Cardiac fibroblast (primary cell): Measurements from ENCODE around the gene OR9G1.
"Not testable (repeated sequence)": the region's sequence is repeated elsewhere in the genome, so short reads cannot be mapped to it uniquely, and the experiment has no call there.

Experiments
- DNase-seq, 2 donors: peaks; one replicate each; pipeline versions ENCODE4 v3.0.0 to v3.0.0-alpha.2; 2010; ENCODE audit warnings: low read depth in 2 of 2
- H3K4me3 ChIP-seq, 2 donors: replicated peaks in 1 of 2; 1 replicate in 1 of 2; 2 replicates in 1 of 2; pipeline ENCODE4 v1.5.1; 2011; ENCODE audit warnings: low read depth in 2 of 2, low read length in 2 of 2, mild to moderate bottlenecking in 2 of 2, moderate library complexity in 1 of 2
- CTCF ChIP-seq: IDR thresholded peaks from one replicate; pipeline ENCODE4 v1.5.1; 2011; ENCODE audit warnings: low read depth, mild to moderate bottlenecking, low read length, inconsistent platforms

OR9G1 gene

GRCh38 chr11:56698795-56699194, at the start of gene OR9G1:
TSS of gene OR9G1 (plus strand) at chr11:56699095. CDS start at chr11:56700388, 1,293 bp downstream.
- no peak within 1 kb of the TSS for H3K4me3 ChIP-seq
- DNase-seq: no peak
- no peak for TF ChIP-seq CTCF

- TF ChIP-seq CTCF: no peak
- no peak overlapping the region for H3K4me3 ChIP-seq
- DNase-seq: no peak
Measured at GRCh38 chr11:56659755-56660154, 39.1 kb upstream of the OR9G1 start.

GRCh38 chr11:56663386-56663785, 35.5 kb upstream of the OR9G1 start, which contains the start of gene OR5AR1:
TSS of gene OR5AR1 (plus strand) at chr11:56663686. CDS start at chr11:56663686, 0 bp downstream.
- no peak for DNase-seq
- H3K4me3 ChIP-seq: no peak within 1 kb of the TSS
- no peak for TF ChIP-seq CTCF

- no peak for TF ChIP-seq CTCF
- no peak for DNase-seq
Measured at GRCh38 chr11:56670984-56671383, 27.9 kb upstream of the OR9G1 start.

GRCh38 chr11:56688554-56689100, 10.3 kb upstream of the OR9G1 start:
- DNase-seq: no peak
- no peak for TF ChIP-seq CTCF
- H3K4me3 ChIP-seq: no peak overlapping the region

More at GRCh38 chr11:56670984-56671383, 27.9 kb upstream of the OR9G1 start:
- no peak overlapping the region for H3K4me3 ChIP-seq

- not testable (repeated sequence) for DNase-seq, H3K4me3 ChIP-seq
Measured at GRCh38 chr11:56691179-56691578, 7.7 kb upstream of the OR9G1 start.

GRCh38 chr11:56693428-56693827, 5.5 kb upstream of the OR9G1 start:
- no peak overlapping the region for H3K4me3 ChIP-seq
- no peak for TF ChIP-seq CTCF
- DNase-seq: no peak
